Thyroid gland (tissue), 4 donors: ENCODE results near the gene ABHD18. TPM values are rescaled to one million over a fixed set of nuclear protein-coding genes. Genes with fewer than 3 reads are reported as not detected.
"Not testable (repeated sequence)": the region's sequence is repeated elsewhere in the genome, so short reads cannot be mapped to it uniquely, and the experiment has no call there.

Experiments
- DNase-seq, 2 donors: peaks; one replicate each; pipeline ENCODE4 v3.0.0-alpha.2; 2019
- H3K27ac ChIP-seq, 3 donors: fragments of 200-600 bp; sonication (generic); 1 replicate in 2 of 3; 2 replicates in 1 of 3; pipeline ENCODE4 v1.5.1; 2016 to 2019; ENCODE audit warnings: mild to moderate bottlenecking in 1 of 3, moderate library complexity in 1 of 3
- H3K27me3 ChIP-seq: fragments of 200-600 bp; sonication (generic); one replicate; pipeline ENCODE4 v1.5.1; 2019
- H3K36me3 ChIP-seq, 2 donors: fragments of 200-600 bp; sonication (generic); one replicate each; pipeline ENCODE4 v1.5.1; 2016 to 2019
- H3K4me1 ChIP-seq, 2 donors: fragments of 200-600 bp; sonication (generic); one replicate each; pipeline ENCODE4 v1.5.1; 2017 to 2019
- H3K4me3 ChIP-seq, 3 donors: fragments of 200-600 bp; sonication (generic); replicated peaks in 1 of 3; 1 replicate in 2 of 3; 2 replicates in 1 of 3; pipeline ENCODE4 v1.5.1; 2016; ENCODE audit warnings: mild to moderate bottlenecking in 1 of 3
- H3K9me3 ChIP-seq: fragments of 200-600 bp; sonication (generic); one replicate; pipeline ENCODE4 v1.5.1; 2017
- POLR2A ChIP-seq, 2 donors: fragments of 450-650 bp; IDR thresholded peaks; one replicate each; pipeline ENCODE4 v1.6.1; 2017; ENCODE audit warnings: antibody characterized with exemption in 2 of 2, mild to moderate bottlenecking in 2 of 2, moderate library complexity in 1 of 2
- WGBS, 2 donors: methylation state at CpG; one replicate each; pipeline ENCODE4 v1.1.5; 2017; 5-methylcytosine and 5-hydroxymethylcytosine counted together
- intact Hi-C: fragments of 100-400 bp; cut with DNase I; formaldehyde crosslinking; loops from one replicate; pipeline ENCODE4 v1.15.1; 2023
- total RNA-seq, 4 donors: library from RNA; depleted of rRNA; stranded (reverse); fragments of >200 nt; gene quantifications; one replicate each; pipeline ENCODE4 v1.2.3, GENCODE V29; 2016
- TF ChIP-seq, protein P1 (sequence below), 6 experiments: fragments of 200-600 bp in 3 of 6; fragments of 450-650 bp in 3 of 6; sonication (generic) in 3 of 6; IDR thresholded peaks; one replicate each; pipeline ENCODE4 v1.5.1; 2016 to 2019; ENCODE audit warnings: antibody characterized with exemption in 6 of 6, mild to moderate bottlenecking in 2 of 6, inconsistent platforms in 1 of 6, moderate library complexity in 1 of 6

The ABHD18 gene
- total RNA-seq, 4 donors from 2014 or later = 14.6 to 28.2 (median 18.5) TPM

DNA sequence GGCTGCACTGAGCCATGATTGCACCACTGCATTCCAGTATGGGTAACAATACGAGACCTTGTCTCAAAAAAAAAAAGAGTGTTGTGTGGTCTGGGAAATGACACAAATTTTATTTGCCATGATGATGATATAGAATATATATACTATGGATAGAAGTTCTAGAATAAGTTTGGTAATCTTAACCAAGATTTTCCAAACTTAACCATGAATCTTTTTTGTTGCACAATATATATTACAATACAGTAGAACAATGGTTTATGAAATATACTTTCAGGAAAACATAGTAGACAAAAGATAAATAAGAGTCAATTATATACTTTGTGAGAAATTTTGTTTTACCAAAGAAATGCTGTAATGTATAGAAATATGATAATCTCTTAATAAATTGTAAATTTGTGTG is 35.0 kb upstream of the ABHD18 start:
- 96% methylated on average over 1 of the region's 1 CpG for WGBS, 2 donors
- H3K4me1 ChIP-seq = no peaks in the 10 kb centered on the region
- no peak overlapping the region for H3K4me3 ChIP-seq
- H3K36me3 ChIP-seq = peaks cover 3 to 6% of the 10 kb centered on the region in 2 donors
- H3K9me3 ChIP-seq = no peaks in the 10 kb centered on the region
- intact Hi-C loops = no loop called here
- H3K27me3 ChIP-seq = no peaks in the 10 kb centered on the region
- no peak for DNase-seq
- H3K27ac ChIP-seq = no peak overlapping the region
- TF ChIP-seq POLR2A (IDR thresholded peaks at IDR 0.05) = no peak
- TF ChIP-seq, protein P1, sequence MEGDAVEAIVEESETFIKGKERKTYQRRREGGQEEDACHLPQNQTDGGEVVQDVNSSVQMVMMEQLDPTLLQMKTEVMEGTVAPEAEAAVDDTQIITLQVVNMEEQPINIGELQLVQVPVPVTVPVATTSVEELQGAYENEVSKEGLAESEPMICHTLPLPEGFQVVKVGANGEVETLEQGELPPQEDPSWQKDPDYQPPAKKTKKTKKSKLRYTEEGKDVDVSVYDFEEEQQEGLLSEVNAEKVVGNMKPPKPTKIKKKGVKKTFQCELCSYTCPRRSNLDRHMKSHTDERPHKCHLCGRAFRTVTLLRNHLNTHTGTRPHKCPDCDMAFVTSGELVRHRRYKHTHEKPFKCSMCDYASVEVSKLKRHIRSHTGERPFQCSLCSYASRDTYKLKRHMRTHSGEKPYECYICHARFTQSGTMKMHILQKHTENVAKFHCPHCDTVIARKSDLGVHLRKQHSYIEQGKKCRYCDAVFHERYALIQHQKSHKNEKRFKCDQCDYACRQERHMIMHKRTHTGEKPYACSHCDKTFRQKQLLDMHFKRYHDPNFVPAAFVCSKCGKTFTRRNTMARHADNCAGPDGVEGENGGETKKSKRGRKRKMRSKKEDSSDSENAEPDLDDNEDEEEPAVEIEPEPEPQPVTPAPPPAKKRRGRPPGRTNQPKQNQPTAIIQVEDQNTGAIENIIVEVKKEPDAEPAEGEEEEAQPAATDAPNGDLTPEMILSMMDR (IDR thresholded peaks at IDR 0.05) = no peak

DNA sequence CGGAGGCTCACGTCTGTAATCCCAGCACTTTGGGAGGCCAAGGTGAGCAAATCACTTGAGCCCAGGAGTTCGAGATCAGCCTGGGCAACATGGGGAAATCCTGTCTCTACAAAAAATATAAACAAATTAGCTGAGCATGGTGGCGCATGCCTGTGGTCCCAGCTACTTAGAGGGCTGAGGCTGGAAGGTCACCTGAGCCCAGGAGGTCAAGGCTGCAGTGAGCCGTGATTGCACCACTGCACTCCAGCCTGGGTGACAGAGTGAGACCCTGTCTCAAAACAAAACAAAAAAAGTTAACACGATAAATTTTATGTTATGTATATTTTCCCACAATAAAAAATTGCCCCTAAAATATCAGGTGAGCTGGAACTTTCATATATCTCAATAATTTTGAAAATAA is 33.4 kb upstream of the ABHD18 start:
- DNase-seq, H3K27me3 ChIP-seq, H3K4me3 ChIP-seq, H3K27ac ChIP-seq, H3K9me3 ChIP-seq, H3K36me3 ChIP-seq, H3K4me1 ChIP-seq, intact Hi-C loops: not testable (repeated sequence)
- 97% methylated on average over 6 of the region's 6 CpGs for WGBS, 2 donors

DNA sequence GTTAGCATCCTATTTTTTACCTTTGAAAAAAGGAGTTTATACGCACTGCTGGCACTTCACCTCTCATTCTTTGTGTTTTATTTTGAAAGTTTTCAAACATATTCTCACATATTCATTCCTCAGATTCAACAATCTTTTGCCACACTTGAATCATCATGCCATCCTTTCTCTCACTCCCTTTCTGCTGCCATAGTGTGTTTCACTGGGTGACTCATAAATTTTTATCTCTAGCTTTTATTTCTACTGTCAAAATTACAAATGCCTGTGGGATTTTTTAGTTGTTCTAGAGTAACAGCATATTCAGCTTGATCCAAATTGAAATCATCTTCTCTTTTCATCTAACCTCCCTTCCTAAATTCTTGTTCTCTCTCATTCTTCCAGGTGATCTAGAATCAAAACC is 28.2 kb upstream of the ABHD18 start:
- no peak overlapping the region for H3K4me3 ChIP-seq
- no peak for TF ChIP-seq POLR2A (IDR thresholded peaks at IDR 0.05)
- TF ChIP-seq, protein P1 (IDR thresholded peaks at IDR 0.05) = no peak
- no peaks in the 10 kb centered on the region for H3K9me3 ChIP-seq
- H3K27ac ChIP-seq = no peak overlapping the region
- no peaks in the 10 kb centered on the region for H3K4me1 ChIP-seq
- H3K27me3 ChIP-seq = no peaks in the 10 kb centered on the region
- WGBS, 2 donors = 98 to 100% methylated on average over 1 of the region's 1 CpG
- intact Hi-C loops = no loop called here
- H3K36me3 ChIP-seq = peaks cover 0 to 4% of the 10 kb centered on the region in 2 donors
- no peak for DNase-seq

DNA sequence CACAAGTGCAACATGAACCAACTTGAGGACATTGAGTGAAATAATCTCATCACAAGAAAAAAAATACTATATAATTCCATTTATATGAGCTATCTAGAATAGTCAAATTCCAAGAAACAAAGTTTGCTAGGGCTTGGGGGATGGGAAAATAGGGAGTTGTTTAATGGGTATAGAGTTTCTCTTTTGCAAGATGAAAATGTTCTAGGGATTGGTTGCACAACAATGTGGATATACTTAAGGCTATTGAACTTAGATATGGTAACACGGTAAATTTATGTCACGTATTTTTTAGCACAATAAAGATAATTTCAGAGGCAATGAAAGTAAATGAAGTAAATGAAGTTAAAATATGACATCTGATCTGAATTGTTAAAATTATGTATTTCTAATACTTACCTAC is 8.1 kb upstream of the ABHD18 start:
- no peaks in the 10 kb centered on the region for H3K9me3 ChIP-seq
- intact Hi-C loops = no loop called here
- H3K4me1 ChIP-seq = no peaks in the 10 kb centered on the region
- WGBS, 2 donors = 96 to 99% methylated on average over 2 of the region's 2 CpGs
- H3K36me3 ChIP-seq = peaks cover 0 to 5% of the 10 kb centered on the region in 2 donors
- DNase-seq = no peak
- H3K4me3 ChIP-seq = no peak overlapping the region
- TF ChIP-seq POLR2A (IDR thresholded peaks at IDR 0.05) = no peak
- TF ChIP-seq, protein P1 (IDR thresholded peaks at IDR 0.05) = no peak
- H3K27me3 ChIP-seq = no peaks in the 10 kb centered on the region
- H3K27ac ChIP-seq = no peak overlapping the region

DNA sequence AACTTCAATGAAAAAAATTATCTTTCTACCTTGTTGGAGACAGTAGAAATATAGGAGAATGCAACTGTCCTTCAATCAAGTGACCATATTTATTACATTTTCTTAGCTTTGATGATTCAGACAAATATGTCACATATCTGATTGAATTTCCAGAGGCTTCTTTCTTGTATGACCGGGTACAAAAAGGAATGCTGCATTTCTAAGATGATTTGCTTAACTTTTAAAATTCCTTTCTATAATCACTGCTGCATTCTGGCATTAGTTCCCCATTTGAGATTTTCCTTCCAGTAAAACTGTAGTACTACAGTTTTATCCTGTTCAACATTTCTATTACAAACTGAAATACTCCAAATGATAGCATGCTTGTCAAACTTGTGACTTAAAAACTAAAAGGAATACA is 5.4 kb upstream of the ABHD18 start:
- no peak for TF ChIP-seq POLR2A (IDR thresholded peaks at IDR 0.05)
- TF ChIP-seq, protein P1 (IDR thresholded peaks at IDR 0.05) = no peak
- Histone ChIP-seq H3K36me3 (peaks cover 0 to 5% of the 10 kb centered on the region in 2 donors), H3K4me1 (peaks cover 0 to 3% of the 10 kb centered on the region in 2 donors), H3K27me3 (no peaks in the 10 kb centered on the region), H3K4me3 (no peak overlapping the region), H3K27ac (no peak overlapping the region), H3K9me3 (no peaks in the 10 kb centered on the region)
- 87 to 90% methylated on average over 1 of the region's 1 CpG for whole genome bisulfite sequencing, 2 donors
- DNase-seq = no peak
- intact Hi-C loops = loop anchor here (10.0 kb wide), 2 partner anchors 95 to 855 kb away; no protein-coding TSS in a partner anchor

DNA sequence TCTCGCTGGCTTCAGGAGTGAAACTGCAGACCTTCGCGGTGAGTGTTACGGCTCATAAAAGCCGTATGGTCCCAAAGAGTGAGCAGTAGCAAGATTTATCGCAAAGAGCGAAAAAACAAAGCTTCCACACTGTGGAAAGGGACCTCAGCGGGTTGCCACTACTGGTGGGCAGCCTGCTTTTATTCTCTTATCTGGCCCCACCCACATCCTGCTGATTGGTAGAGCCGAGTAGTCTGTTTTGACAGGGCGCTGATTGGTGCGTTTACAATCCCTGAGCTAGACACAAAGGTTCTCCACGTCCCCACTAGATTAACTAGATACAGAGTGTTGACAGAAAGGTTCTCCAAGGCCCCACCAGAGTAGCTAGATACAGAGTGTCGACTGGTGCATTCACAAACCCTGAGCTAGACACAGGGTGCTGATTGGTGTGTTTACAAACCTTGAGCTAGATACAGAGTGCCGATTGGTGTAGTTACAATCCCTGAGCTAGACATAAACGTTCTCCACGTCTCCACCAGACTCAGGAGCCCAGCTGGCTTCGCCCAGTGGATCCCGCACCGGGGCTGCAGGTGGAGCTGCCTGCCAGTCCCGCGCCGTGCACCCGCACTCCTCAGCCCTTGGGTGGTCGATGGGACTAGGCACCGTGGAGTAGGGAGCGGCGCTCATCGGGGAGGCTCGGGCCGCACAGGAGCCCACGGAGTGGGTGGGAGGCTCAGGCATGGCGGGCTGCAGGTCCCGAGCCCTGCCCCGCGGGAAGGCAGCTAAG is 1.4 kb upstream of the ABHD18 start:
- intact Hi-C loops = loop anchor here (10.0 kb wide), 2 partner anchors 91 to 851 kb away; no protein-coding TSS in a partner anchor
- not testable (repeated sequence) for H3K9me3 ChIP-seq, H3K4me1 ChIP-seq, H3K36me3 ChIP-seq, H3K27me3 ChIP-seq, DNase-seq
- Histone ChIP-seq H3K4me3 (peak overlapping the region; percentile 91 to 95 (median 91)), H3K27ac (peak overlapping the region in 2 of 3 donors; percentile 87 to 96)
- WGBS, 2 donors = 70 to 82% methylated on average over 15 to 17 of the region's 35 CpGs
